ENCODE measurements around the gene GRAPL.
"Not testable (repeated sequence)": the region's sequence is repeated elsewhere in the genome, so short reads cannot be mapped to it uniquely, and the experiment has no call there.

GRAPL gene

GRCh38 chr17:19196382-19197204, 69.2 kb downstream of the GRAPL start:
- not testable (repeated sequence) for FAIRE-seq

DNA sequence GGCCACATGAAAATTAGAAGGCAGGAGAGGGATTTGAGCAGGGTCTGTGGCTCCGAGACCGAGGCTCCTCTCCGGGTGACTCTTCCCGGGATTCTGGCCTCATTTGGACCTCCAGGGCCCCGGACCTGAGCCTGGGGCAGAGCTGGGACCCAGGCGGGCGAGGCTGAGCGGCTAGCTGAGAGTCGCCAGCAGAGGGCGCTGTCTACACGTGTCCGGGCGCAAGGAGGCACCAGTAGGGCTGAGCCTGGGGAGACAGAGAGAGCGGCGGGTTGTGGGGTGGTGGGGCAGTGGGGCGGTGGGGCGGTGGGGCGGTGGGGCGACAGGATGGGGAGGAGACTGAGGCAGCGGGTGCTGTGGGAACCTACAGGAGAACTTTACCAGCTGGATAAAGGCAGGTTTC, 75.1 kb downstream of the GRAPL start:
- FAIRE-seq = not testable (repeated sequence)

DNA sequence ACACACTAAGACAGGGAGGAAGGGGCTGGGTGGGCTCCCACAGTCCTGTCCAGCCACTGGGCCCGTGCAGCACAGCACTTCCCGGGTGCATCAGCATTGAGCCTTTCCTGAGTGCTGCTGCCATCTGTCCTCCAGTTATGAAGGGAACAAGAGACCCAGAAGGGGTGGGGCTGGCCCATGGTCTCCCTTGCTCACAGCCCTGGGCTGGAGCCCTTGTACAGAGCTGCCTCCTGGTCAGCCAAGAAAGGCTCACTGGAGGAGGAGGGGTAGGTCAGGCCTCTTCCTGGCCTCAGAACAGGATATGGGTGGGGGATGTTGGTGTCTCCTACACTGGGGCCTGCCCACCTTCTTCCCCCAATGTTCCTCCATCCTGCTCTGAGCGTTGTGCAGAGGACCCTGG, 76.0 kb downstream of the GRAPL start:
- not testable (repeated sequence) for FAIRE-seq
